CD8-positive, alpha-beta memory T cell (primary cell): ENCODE measurements around the gene FOSL1. TPM values are rescaled to one million over a fixed set of nuclear protein-coding genes. Genes with fewer than 3 reads are reported as not detected.
"Not testable (repeated sequence)": the region's sequence is repeated elsewhere in the genome, so short reads cannot be mapped to it uniquely, and the experiment has no call there.

ENCODE experiments used
- CTCF ChIA-PET: fragments of 350-600 bp; sonication (Branson Sonifier 250); formaldehyde crosslinking; loops from one replicate; lab custom pipeline; 2021; ENCODE audit warnings: antibody characterized with exemption; lab: Charles Lee
- POLR2A ChIA-PET: fragments of 350-600 bp; sonication (Branson Sonifier 250); formaldehyde crosslinking; loops from one replicate; lab custom pipeline; 2021; ENCODE audit warnings: antibody characterized with exemption; lab: Charles Lee
- DNase-seq, 5 donors: peaks; one replicate each; pipeline versions ENCODE4 v3.0.0 to v3.0.0-alpha.2; 2020 to 2022; ENCODE audit warnings: mixed read lengths in 1 of 5
- H3K27ac ChIP-seq: one replicate; pipeline ENCODE4 v1.7.0; 2013; ENCODE audit warnings: low read depth, mild to moderate bottlenecking, low read length, moderate library complexity
- H3K27me3 ChIP-seq: 2 replicates; pipeline ENCODE4 v1.7.0; 2013; ENCODE audit warnings: low read length, mild to moderate bottlenecking; ENCODE audit not compliant: insufficient read depth, poor library complexity, severe bottlenecking
- H3K36me3 ChIP-seq: 2 replicates; pipeline ENCODE4 v1.7.0; 2013; ENCODE audit warnings: mild to moderate bottlenecking, low read length, moderate library complexity; ENCODE audit not compliant: insufficient read depth
- H3K4me1 ChIP-seq: 2 replicates; pipeline ENCODE4 v1.7.0; 2013; ENCODE audit warnings: mild to moderate bottlenecking, low read length, moderate library complexity; ENCODE audit not compliant: insufficient read depth
- H3K4me3 ChIP-seq: 2 replicates; pipeline ENCODE4 v1.7.0; 2013; ENCODE audit warnings: mild to moderate bottlenecking, low read length
- H3K9me3 ChIP-seq: 2 replicates; pipeline ENCODE4 v1.7.0; 2013; ENCODE audit warnings: mild to moderate bottlenecking, low read length
- H3K27ac Mint-ChIP-seq, 8 donors: one replicate each; pipeline ENCODE4 v1.8.0; 2020 to 2021; ENCODE audit warnings: mixed read lengths in 8 of 8, mild to moderate bottlenecking in 6 of 8, inconsistent platforms in 3 of 8, moderate library complexity in 3 of 8
- H3K27me3 Mint-ChIP-seq, 2 donors: one replicate each; pipeline ENCODE4 v1.8.0; 2020 to 2021; ENCODE audit warnings: mixed read lengths in 2 of 2, mild to moderate bottlenecking in 1 of 2, moderate library complexity in 1 of 2
- H3K36me3 Mint-ChIP-seq, 3 donors: one replicate each; pipeline ENCODE4 v1.8.0; 2020 to 2021; ENCODE audit warnings: mixed read lengths in 3 of 3, inconsistent platforms in 1 of 3, mild to moderate bottlenecking in 1 of 3
- H3K4me1 Mint-ChIP-seq, 3 donors: one replicate each; pipeline ENCODE4 v1.8.0; 2020 to 2021; ENCODE audit warnings: mixed read lengths in 3 of 3, inconsistent platforms in 1 of 3, mild to moderate bottlenecking in 1 of 3
- H3K4me3 Mint-ChIP-seq, 7 donors: one replicate each; pipeline ENCODE4 v1.8.0; 2020 to 2021; ENCODE audit warnings: mixed read lengths in 7 of 7, mild to moderate bottlenecking in 6 of 7, moderate library complexity in 4 of 7, inconsistent platforms in 2 of 7
- H3K9me3 Mint-ChIP-seq, 5 donors: one replicate each; pipeline ENCODE4 v1.8.0; 2020 to 2022; ENCODE audit warnings: mixed read lengths in 5 of 5, mild to moderate bottlenecking in 3 of 5, moderate library complexity in 2 of 5, inconsistent platforms in 1 of 5
- polyA plus RNA-seq: library from polyadenylated mRNA; unstranded; fragments of 300-500 nt; fragmentation: Illumina TruSeq; gene quantifications from one replicate; pipeline ENCODE4 v1.2.3, GENCODE V29; 2021
- total RNA-seq, 2 experiments: library from RNA; stranded (reverse); gene quantifications; one replicate each; pipeline ENCODE4 v1.2.3, GENCODE V29; 2021

Gene FOSL1
- total and polyA plus RNA-seq, 3 experiments from 2014 or later: 0.51 to 26.9 (median 26.4) TPM

GRCh38 chr11:65851811-65852507 lies 48.2 kb downstream of the FOSL1 start:
- H3K9me3 Mint-ChIP-seq: no peaks in the 10 kb centered on the region
- H3K27ac Mint-ChIP-seq: peak overlapping the region in 4 of 8 donors; percentile 43 to 91 (median 62)
- peak overlapping the region in 3 of 7 donors; percentile 28 to 67 (median 61) for H3K4me3 Mint-ChIP-seq
- Histone ChIP-seq H3K27ac (no peak overlapping the region), H3K27me3 (no peaks in the 10 kb centered on the region), H3K9me3 (no peaks in the 10 kb centered on the region), H3K4me3 (no peak overlapping the region), H3K36me3 (peaks cover 46% of the 10 kb centered on the region), H3K4me1 (peaks cover 38% of the 10 kb centered on the region)
- H3K27me3 Mint-ChIP-seq: no peaks in the 10 kb centered on the region
- no peak for DNase-seq
- H3K4me1 Mint-ChIP-seq: peaks cover 38 to 45% (median 41%) of the 10 kb centered on the region in 3 donors
- peaks cover 19 to 62% (median 24%) of the 10 kb centered on the region in 3 donors for H3K36me3 Mint-ChIP-seq
- ChIA-PET POLR2A (interaction anchor here (0.6 to 1.4 kb wide), 3 partner anchors 8 to 140 kb away, joined by 3 read pairs; partner anchors contain the start of genes MUS81 and SNX32), CTCF (interaction anchor here (1.2 to 4.1 kb wide), 8 partner anchors 9 to 199 kb away, joined by 3 to 18 read pairs (median 6); partner anchors contain the start of genes CCDC85B, FIBP and MUS81)

GRCh38 chr11:65851083-65851579 lies 49.1 kb downstream of the FOSL1 start:
- peaks cover 32% of the 10 kb centered on the region for H3K4me1 ChIP-seq
- DNase-seq: no peak
- Mint-ChIP-seq H3K9me3 (no peaks in the 10 kb centered on the region), H3K27me3 (no peaks in the 10 kb centered on the region), H3K36me3 (peaks cover 14 to 54% (median 24%) of the 10 kb centered on the region in 3 donors), H3K4me3 (no peak overlapping the region), H3K4me1 (peaks cover 30 to 36% (median 33%) of the 10 kb centered on the region in 3 donors), H3K27ac (peak overlapping the region in 2 of 8 donors; percentile 38 to 70)
- H3K4me3 ChIP-seq: no peak overlapping the region
- no peak overlapping the region for H3K27ac ChIP-seq
- no peaks in the 10 kb centered on the region for H3K9me3 ChIP-seq
- H3K36me3 ChIP-seq: peaks cover 42% of the 10 kb centered on the region
- ChIA-PET CTCF (interaction anchor here (1.2 to 4.1 kb wide), 6 partner anchors 10 to 71 kb away, joined by 4 to 18 read pairs (median 7); partner anchors contain the start of genes CCDC85B, FIBP and MUS81), POLR2A (interaction anchor here (1.0 to 1.4 kb wide), 2 partner anchors 9 to 140 kb away, joined by 3 read pairs; partner anchors contain the start of gene MUS81)
- no peaks in the 10 kb centered on the region for H3K27me3 ChIP-seq

- Histone ChIP-seq H3K9me3 (no peaks in the 10 kb centered on the region), H3K4me3 (no peak overlapping the region), H3K27ac (no peak overlapping the region), H3K4me1 (peaks cover 25% of the 10 kb centered on the region), H3K36me3 (peaks cover 35% of the 10 kb centered on the region), H3K27me3 (no peaks in the 10 kb centered on the region)
- H3K27me3 Mint-ChIP-seq: no peaks in the 10 kb centered on the region
- peak overlapping the region in 1 of 8 donors; percentile 83 for H3K27ac Mint-ChIP-seq
- no peak overlapping the region for H3K4me3 Mint-ChIP-seq
- peaks cover 14 to 47% (median 24%) of the 10 kb centered on the region in 3 donors for H3K36me3 Mint-ChIP-seq
- CTCF ChIA-PET: interaction anchor here (1.1 to 4.1 kb wide), 6 partner anchors 8 to 71 kb away, joined by 3 to 18 read pairs (median 6); partner anchors contain the start of genes CCDC85B, CFL1 and MUS81
- H3K4me1 Mint-ChIP-seq: peaks cover 23 to 30% (median 26%) of the 10 kb centered on the region in 3 donors
- H3K9me3 Mint-ChIP-seq: no peaks in the 10 kb centered on the region
- POLR2A ChIA-PET: interaction anchor here (1.0 to 1.2 kb wide), 3 partner anchors 9 to 187 kb away, joined by 3 to 4 read pairs (median 3); partner anchors contain the start of gene RELA
- DNase-seq: no peak
These were observed 49.7 kb downstream of the FOSL1 start for GRCh38 chr11:65850217-65851082.

GRCh38 chr11:65849771-65850216 lies 50.4 kb downstream of the FOSL1 start:
- H3K27me3 Mint-ChIP-seq: no peaks in the 10 kb centered on the region
- H3K9me3 ChIP-seq: no peaks in the 10 kb centered on the region
- no peaks in the 10 kb centered on the region for H3K9me3 Mint-ChIP-seq
- H3K36me3 ChIP-seq: peaks cover 29% of the 10 kb centered on the region
- DNase-seq: no peak
- H3K4me3 Mint-ChIP-seq: no peak overlapping the region
- H3K27me3 ChIP-seq: no peaks in the 10 kb centered on the region
- H3K27ac ChIP-seq: no peak overlapping the region
- ChIA-PET POLR2A (interaction anchor here (1.0 to 1.2 kb wide), 3 partner anchors 10 to 187 kb away, joined by 3 to 4 read pairs (median 3); partner anchors contain the start of gene RELA), CTCF (interaction anchor here (1.1 to 4.1 kb wide), 4 partner anchors 8 to 70 kb away, joined by 3 to 18 read pairs (median 10); partner anchors contain the start of genes CFL1 and MUS81)
- peak overlapping the region in 3 of 8 donors; percentile 17 to 83 (median 72) for H3K27ac Mint-ChIP-seq
- H3K4me1 ChIP-seq: peaks cover 19% of the 10 kb centered on the region
- peaks cover 19 to 23% (median 23%) of the 10 kb centered on the region in 3 donors for H3K4me1 Mint-ChIP-seq
- no peak overlapping the region for H3K4me3 ChIP-seq
- H3K36me3 Mint-ChIP-seq: peaks cover 12 to 42% (median 23%) of the 10 kb centered on the region in 3 donors

- H3K9me3 Mint-ChIP-seq: no peaks in the 10 kb centered on the region
- ChIA-PET POLR2A (interaction anchor here (1.0 to 1.2 kb wide), 2 partner anchors 10 to 69 kb away, joined by 3 read pairs; no protein-coding TSS in a partner anchor), CTCF (interaction anchor here (1.1 to 4.1 kb wide), 4 partner anchors 9 to 70 kb away, joined by 3 to 18 read pairs (median 10); partner anchors contain the start of genes CFL1 and MUS81)
- Histone ChIP-seq H3K27ac (no peak overlapping the region), H3K9me3 (no peaks in the 10 kb centered on the region), H3K36me3 (peaks cover 24% of the 10 kb centered on the region), H3K27me3 (no peaks in the 10 kb centered on the region), H3K4me3 (no peak overlapping the region), H3K4me1 (peaks cover 14% of the 10 kb centered on the region)
- no peaks in the 10 kb centered on the region for H3K27me3 Mint-ChIP-seq
- DNase-seq: no peak
- H3K36me3 Mint-ChIP-seq: peaks cover 11 to 37% (median 18%) of the 10 kb centered on the region in 3 donors
- H3K4me1 Mint-ChIP-seq: peaks cover 15 to 19% (median 19%) of the 10 kb centered on the region in 3 donors
- peak overlapping the region in 2 of 8 donors; percentile 17 to 72 for H3K27ac Mint-ChIP-seq
- no peak overlapping the region for H3K4me3 Mint-ChIP-seq
These were observed 50.8 kb downstream of the FOSL1 start for GRCh38 chr11:65849366-65849765.

- H3K4me1 ChIP-seq, H3K9me3 ChIP-seq, H3K27ac ChIP-seq, H3K27me3 Mint-ChIP-seq, H3K27me3 ChIP-seq, CTCF ChIA-PET, H3K4me3 Mint-ChIP-seq, H3K4me3 ChIP-seq, DNase-seq, H3K9me3 Mint-ChIP-seq: not testable (repeated sequence)
- peaks cover 5 to 31% (median 15%) of the 10 kb centered on the region in 3 donors for H3K36me3 Mint-ChIP-seq
- peak overlapping the region in 2 of 8 donors; percentile 11 to 73 for H3K27ac Mint-ChIP-seq
- POLR2A ChIA-PET: interaction anchor here (0.6 to 1.2 kb wide), 2 partner anchors 70 to 86 kb away, joined by 3 read pairs; no protein-coding TSS in a partner anchor
- H3K36me3 ChIP-seq: peaks cover 18% of the 10 kb centered on the region
- peaks cover 10 to 13% (median 12%) of the 10 kb centered on the region in 3 donors for H3K4me1 Mint-ChIP-seq
These were observed 51.5 kb downstream of the FOSL1 start for GRCh38 chr11:65848693-65849092.

GRCh38 chr11:65847746-65848145 lies 52.4 kb downstream of the FOSL1 start:
- Histone ChIP-seq H3K27ac (no peak overlapping the region), H3K9me3 (no peaks in the 10 kb centered on the region), H3K4me1 (no peaks in the 10 kb centered on the region), H3K4me3 (no peak overlapping the region), H3K27me3 (no peaks in the 10 kb centered on the region), H3K36me3 (peaks cover 8% of the 10 kb centered on the region)
- ChIA-PET CTCF (interaction anchor here (0.6 to 2.6 kb wide), 5 partner anchors 12 to 136 kb away, joined by 3 to 7 read pairs (median 5); partner anchors contain the start of genes FIBP, KAT5 and MUS81), POLR2A (interaction anchor here (1.4 kb wide), 1 partner anchor 13 kb away, joined by 3 read pairs; the partner anchor contains the start of gene MUS81)
- Mint-ChIP-seq H3K4me1 (peaks cover 4 to 7% (median 5%) of the 10 kb centered on the region in 3 donors), H3K27ac (no peak overlapping the region), H3K36me3 (peaks cover 3 to 21% (median 10%) of the 10 kb centered on the region in 3 donors), H3K4me3 (no peak overlapping the region), H3K27me3 (no peaks in the 10 kb centered on the region), H3K9me3 (no peaks in the 10 kb centered on the region)
- DNase-seq: no peak
